Mesendoderm (in vitro differentiated cells): Measurements from ENCODE around the gene BPIFB2.

ENCODE experiments used
- DNase-seq: peaks from one replicate; pipeline ENCODE4 v3.0.0; 2013
- H2AK5ac ChIP-seq: 2 replicates; pipeline ENCODE4 v1.6.1; 2013; ENCODE audit warnings: low read length, inconsistent platforms
- H2BK120ac ChIP-seq: 2 replicates; pipeline ENCODE4 v1.6.1; 2013; ENCODE audit warnings: low read depth, mild to moderate bottlenecking, low read length, moderate library complexity, mixed read lengths
- H2BK15ac ChIP-seq: replicated peaks from 2 replicates; pipeline ENCODE4 v1.6.1; 2013; ENCODE audit warnings: low read depth, mild to moderate bottlenecking, moderate library complexity
- H2BK5ac ChIP-seq: 2 replicates; pipeline ENCODE4 v1.6.1; 2013; ENCODE audit warnings: low read length, inconsistent platforms
- H3K18ac ChIP-seq: 2 replicates; pipeline ENCODE4 v1.6.1; 2013; ENCODE audit warnings: mild to moderate bottlenecking, low read length, mixed read lengths
- H3K23ac ChIP-seq: one replicate; pipeline ENCODE4 v1.6.1; 2013; ENCODE audit warnings: low read length
- H3K27ac ChIP-seq: 2 replicates; pipeline ENCODE4 v1.5.1; 2013; ENCODE audit warnings: low read depth, mild to moderate bottlenecking, inconsistent platforms, low read length, moderate library complexity
- H3K27me3 ChIP-seq: 2 replicates; pipeline ENCODE4 v1.6.1; 2013; ENCODE audit warnings: low read length, control low read depth, mild to moderate bottlenecking, inconsistent platforms; ENCODE audit not compliant: insufficient read depth, poor library complexity
- H3K36me3 ChIP-seq: 2 replicates; pipeline ENCODE4 v1.6.1; 2013; ENCODE audit warnings: low read length, inconsistent platforms; ENCODE audit not compliant: control insufficient read depth, insufficient read depth
- H3K4ac ChIP-seq: one replicate; pipeline ENCODE4 v1.6.1; 2013; ENCODE audit warnings: low read depth, mild to moderate bottlenecking, low read length, moderate library complexity
- H3K4me1 ChIP-seq: 2 replicates; pipeline ENCODE4 v1.6.1; 2013; ENCODE audit warnings: low read depth, low read length, inconsistent platforms; ENCODE audit not compliant: control insufficient read depth
- H3K4me2 ChIP-seq: 2 replicates; pipeline ENCODE4 v1.6.1; 2013; ENCODE audit warnings: low read length
- H3K4me3 ChIP-seq: 2 replicates; pipeline ENCODE4 v1.5.1; 2013; ENCODE audit warnings: mild to moderate bottlenecking, low read length
- H3K56ac ChIP-seq: one replicate; pipeline ENCODE4 v1.6.1; 2013; ENCODE audit warnings: low read length
- H3K79me1 ChIP-seq: 2 replicates; pipeline ENCODE4 v1.6.1; 2013; ENCODE audit warnings: low read length, inconsistent platforms
- H3K79me2 ChIP-seq: 2 replicates; pipeline ENCODE4 v1.6.1; 2013; ENCODE audit warnings: mild to moderate bottlenecking, low read length; ENCODE audit not compliant: control insufficient read depth, insufficient read depth
- H3K9ac ChIP-seq: 2 replicates; pipeline ENCODE4 v1.6.1; 2013; ENCODE audit warnings: low read length, inconsistent platforms
- H4K5ac ChIP-seq: one replicate; pipeline ENCODE4 v1.6.1; 2013; ENCODE audit warnings: low read length
- H4K8ac ChIP-seq: one replicate; pipeline ENCODE4 v1.6.1; 2013; ENCODE audit warnings: low read depth, mild to moderate bottlenecking, control low read depth, low read length, moderate library complexity
- WGBS: extraction: QIAGEN DNeasy Blood & Tissue Kit; methylation state at CpG from one replicate; pipeline ENCODE4 v1.1.7; 2013; ENCODE audit warnings: low lambda C conversion rate, missing lambda C conversion rate; ENCODE audit not compliant: insufficient coverage; ENCODE audit errors: extremely low coverage; 5-methylcytosine and 5-hydroxymethylcytosine counted together

BPIFB2 gene

DNA sequence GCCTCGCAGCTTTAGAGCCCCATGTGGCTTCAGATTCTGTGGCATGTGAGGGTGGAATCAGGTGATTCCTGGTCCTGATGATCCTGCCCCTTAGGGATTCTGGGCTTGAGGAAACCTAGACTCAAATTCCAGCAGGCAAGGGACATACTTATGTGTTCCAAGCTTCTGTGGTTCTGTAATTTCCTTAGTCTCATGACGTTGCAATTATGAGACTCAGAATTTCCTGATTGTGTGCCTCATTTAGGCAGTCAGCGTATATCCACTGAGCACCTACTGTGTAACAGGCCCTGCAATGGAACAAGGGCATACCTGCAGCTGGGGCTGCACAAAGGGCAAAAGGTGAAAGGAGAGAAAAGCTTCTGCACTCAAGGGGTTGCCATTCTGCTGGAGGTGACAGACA lies 60.3 kb downstream of the BPIFB2 start:
- H4K8ac ChIP-seq = no peak overlapping the region
- DNase-seq = no peak
- no peaks in the 10 kb centered on the region for H3K27me3 ChIP-seq
- H2BK15ac ChIP-seq = no peak overlapping the region
- WGBS = no CpG with 5 or more reads among the region's 3 CpGs
- no peak overlapping the region for H2BK120ac ChIP-seq
- H3K4ac ChIP-seq = no peak overlapping the region
- H4K5ac ChIP-seq = no peak overlapping the region
- no peak overlapping the region for H3K4me2 ChIP-seq
- no peaks in the 10 kb centered on the region for H3K79me1 ChIP-seq
- no peaks in the 10 kb centered on the region for H3K36me3 ChIP-seq
- no peak overlapping the region for H3K9ac ChIP-seq
- H3K4me3 ChIP-seq = no peak overlapping the region
- H3K23ac ChIP-seq = no peak overlapping the region
- H2BK5ac ChIP-seq = no peak overlapping the region
- H2AK5ac ChIP-seq = no peak overlapping the region
- no peaks in the 10 kb centered on the region for H3K4me1 ChIP-seq
- H3K79me2 ChIP-seq = no peaks in the 10 kb centered on the region
- H3K56ac ChIP-seq = no peak overlapping the region
- no peak overlapping the region for H3K18ac ChIP-seq
- no peak overlapping the region for H3K27ac ChIP-seq

DNA sequence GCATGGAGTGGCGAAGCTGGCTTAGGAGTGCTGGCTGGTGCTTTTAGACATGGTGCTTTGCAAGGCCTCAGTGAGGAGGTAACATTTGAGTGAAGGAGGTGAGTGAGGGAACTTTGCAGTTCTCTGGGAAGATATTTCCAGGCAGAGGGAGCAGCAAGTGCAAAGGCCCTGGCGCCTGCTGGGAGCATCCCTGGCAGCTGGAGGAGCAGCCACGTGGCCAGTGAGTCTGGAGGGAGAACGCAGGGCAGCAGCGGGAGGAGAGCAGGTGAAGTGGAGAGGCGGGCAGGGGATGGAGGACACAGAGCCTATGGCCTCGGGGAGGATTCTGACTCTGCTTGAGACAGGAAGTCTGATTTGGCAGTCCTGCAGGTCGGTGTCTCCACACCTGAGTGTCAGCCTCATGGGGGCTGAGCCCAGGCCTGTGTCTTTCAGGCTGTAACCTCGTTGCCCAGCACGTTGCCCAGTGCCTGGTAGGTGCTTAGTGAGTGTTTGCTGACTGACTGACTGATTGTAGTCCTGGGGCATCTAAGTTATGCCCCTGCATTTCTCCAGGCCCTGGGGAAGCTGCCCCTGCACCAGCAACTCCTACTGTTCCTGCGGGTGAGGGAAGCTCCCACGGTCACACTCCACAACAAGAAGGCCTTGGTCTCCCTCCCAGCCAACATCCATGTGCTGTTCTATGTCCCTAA lies 60.9 kb downstream of the BPIFB2 start:
- no peak for DNase-seq
- Histone ChIP-seq H3K27me3 (no peaks in the 10 kb centered on the region), H3K56ac (no peak overlapping the region), H3K79me2 (no peaks in the 10 kb centered on the region), H3K9ac (no peak overlapping the region), H2BK15ac (no peak overlapping the region), H2BK120ac (no peak overlapping the region), H3K79me1 (no peaks in the 10 kb centered on the region), H3K18ac (no peak overlapping the region), H3K4me2 (no peak overlapping the region), H2BK5ac (no peak overlapping the region), H4K5ac (no peak overlapping the region), H3K4me1 (no peaks in the 10 kb centered on the region), H4K8ac (no peak overlapping the region), H3K36me3 (no peaks in the 10 kb centered on the region), H2AK5ac (no peak overlapping the region), H3K27ac (no peak overlapping the region), H3K4me3 (no peak overlapping the region), H3K4ac (no peak overlapping the region), H3K23ac (no peak overlapping the region)
- no CpG with 5 or more reads among the region's 12 CpGs for WGBS

DNA sequence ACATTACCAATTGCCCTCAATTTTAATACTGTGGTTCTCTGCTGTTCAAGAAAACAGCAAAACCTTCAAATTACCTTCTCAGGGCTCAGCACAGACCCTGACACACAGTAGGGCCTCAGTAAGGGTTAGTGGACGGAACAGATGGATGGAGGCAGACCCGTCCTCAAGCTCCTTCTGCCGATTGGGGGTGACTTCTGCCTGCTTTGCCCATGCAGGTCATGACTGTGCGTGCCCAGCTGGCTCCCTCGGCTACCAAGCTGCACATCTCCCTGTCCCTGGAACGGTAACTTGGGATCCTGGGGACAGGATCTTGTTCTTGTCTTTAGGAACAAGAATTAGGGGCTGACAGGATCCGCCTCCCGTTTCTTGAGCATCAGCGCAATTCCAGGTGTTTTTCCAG lies 62.2 kb downstream of the BPIFB2 start:
- H3K56ac ChIP-seq = no peak overlapping the region
- H2BK120ac ChIP-seq = no peak overlapping the region
- no peak overlapping the region for H2AK5ac ChIP-seq
- no peak overlapping the region for H3K27ac ChIP-seq
- DNase-seq = no peak
- no peaks in the 10 kb centered on the region for H3K4me1 ChIP-seq
- H3K4me2 ChIP-seq = no peak overlapping the region
- no peak overlapping the region for H2BK5ac ChIP-seq
- H3K27me3 ChIP-seq = no peaks in the 10 kb centered on the region
- no CpG with 5 or more reads among the region's 9 CpGs for WGBS
- H2BK15ac ChIP-seq = no peak overlapping the region
- H3K36me3 ChIP-seq = no peaks in the 10 kb centered on the region
- H3K79me1 ChIP-seq = no peaks in the 10 kb centered on the region
- H3K18ac ChIP-seq = no peak overlapping the region
- H3K79me2 ChIP-seq = no peaks in the 10 kb centered on the region
- H3K23ac ChIP-seq = no peak overlapping the region
- H3K4ac ChIP-seq = no peak overlapping the region
- no peak overlapping the region for H4K8ac ChIP-seq
- H3K4me3 ChIP-seq = no peak overlapping the region
- no peak overlapping the region for H3K9ac ChIP-seq
- H4K5ac ChIP-seq = no peak overlapping the region

DNA sequence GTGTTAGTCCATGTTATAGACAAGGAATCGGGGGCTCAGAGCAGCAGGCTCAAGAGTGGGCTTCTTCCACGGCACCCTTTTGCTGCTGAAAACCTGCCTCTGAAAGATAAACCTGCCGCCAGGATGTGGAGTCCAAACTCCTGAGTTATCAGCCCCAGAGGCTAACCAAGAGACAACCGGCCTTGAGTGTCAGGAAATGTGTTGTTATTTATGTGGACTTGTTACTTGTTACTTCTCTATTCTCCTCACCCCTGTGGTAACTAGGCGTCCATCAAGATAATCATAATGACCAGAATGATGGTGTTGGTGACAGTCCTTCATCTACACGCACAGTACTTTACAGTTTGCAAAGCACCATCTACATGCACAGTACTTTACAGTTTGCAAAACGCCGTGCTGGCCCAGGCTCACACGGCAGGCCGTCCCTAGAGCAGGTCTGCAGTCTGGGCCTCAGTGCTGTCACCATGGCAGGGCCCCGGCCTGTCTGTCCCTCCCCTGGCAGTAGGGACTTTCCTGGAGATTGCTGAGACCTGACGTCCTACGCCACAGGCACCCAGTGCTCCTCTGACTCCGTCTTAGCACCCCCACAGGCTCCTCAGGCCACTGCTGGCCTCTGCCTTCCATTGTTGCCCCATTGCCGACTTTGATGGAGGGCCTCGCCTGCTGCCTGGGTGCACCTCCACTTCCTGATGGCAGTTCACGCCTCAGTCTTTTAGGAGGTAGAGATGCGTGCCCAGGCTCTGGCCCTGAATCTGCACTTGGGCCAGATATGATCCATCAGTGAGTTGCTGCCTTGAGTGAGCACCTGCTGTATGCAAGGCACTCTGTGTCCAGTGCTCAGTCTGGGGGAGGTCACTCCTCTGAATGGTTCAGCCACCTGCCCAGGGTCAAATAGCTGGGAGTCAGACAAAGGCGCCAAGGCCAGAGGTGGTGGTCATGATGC lies 62.9 kb downstream of the BPIFB2 start:
- Histone ChIP-seq H3K79me1 (no peaks in the 10 kb centered on the region), H3K36me3 (no peaks in the 10 kb centered on the region), H2BK5ac (no peak overlapping the region), H2AK5ac (no peak overlapping the region), H2BK15ac (no peak overlapping the region), H4K8ac (no peak overlapping the region), H3K23ac (no peak overlapping the region), H3K18ac (no peak overlapping the region), H3K4me1 (no peaks in the 10 kb centered on the region), H3K4me3 (no peak overlapping the region), H2BK120ac (no peak overlapping the region), H3K9ac (no peak overlapping the region), H3K4me2 (no peak overlapping the region), H3K79me2 (no peaks in the 10 kb centered on the region), H4K5ac (no peak overlapping the region), H3K56ac (peak overlapping the region; percentile 6), H3K27me3 (no peaks in the 10 kb centered on the region), H3K4ac (no peak overlapping the region), H3K27ac (no peak overlapping the region)
- WGBS = no CpG with 5 or more reads among the region's 19 CpGs
- no peak for DNase-seq

DNA sequence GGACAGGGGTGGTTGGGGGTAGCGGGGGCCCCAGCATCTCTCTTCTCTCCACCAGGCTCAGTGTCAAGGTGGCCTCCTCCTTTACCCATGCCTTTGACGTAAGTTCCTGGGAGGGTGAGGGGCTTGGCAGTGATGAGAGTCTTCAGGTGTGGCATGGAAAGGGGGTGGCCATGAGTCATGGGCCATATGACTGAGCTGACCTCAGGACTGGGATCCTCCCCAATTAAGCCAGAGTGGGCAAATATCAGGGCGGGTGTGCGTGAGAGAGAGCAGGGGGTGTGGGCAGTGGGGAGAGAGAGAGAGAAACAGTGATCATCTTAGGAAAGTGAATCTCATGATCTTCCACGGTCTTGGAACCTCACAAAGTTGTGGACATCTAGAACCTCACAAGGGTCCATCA lies 63.7 kb downstream of the BPIFB2 start:
- no peak overlapping the region for H2AK5ac ChIP-seq
- no peak overlapping the region for H4K5ac ChIP-seq
- H3K79me1 ChIP-seq = no peaks in the 10 kb centered on the region
- no peak overlapping the region for H3K56ac ChIP-seq
- no peak overlapping the region for H2BK15ac ChIP-seq
- H3K36me3 ChIP-seq = no peaks in the 10 kb centered on the region
- H3K9ac ChIP-seq = no peak overlapping the region
- H3K4me3 ChIP-seq = no peak overlapping the region
- no peak overlapping the region for H3K18ac ChIP-seq
- H3K4me1 ChIP-seq = no peaks in the 10 kb centered on the region
- no peak overlapping the region for H4K8ac ChIP-seq
- no peak for DNase-seq
- H3K27me3 ChIP-seq = no peaks in the 10 kb centered on the region
- no peaks in the 10 kb centered on the region for H3K79me2 ChIP-seq
- H3K4me2 ChIP-seq = no peak overlapping the region
- WGBS = no CpG with 5 or more reads among the region's 5 CpGs
- no peak overlapping the region for H2BK5ac ChIP-seq
- no peak overlapping the region for H2BK120ac ChIP-seq
- H3K23ac ChIP-seq = no peak overlapping the region
- no peak overlapping the region for H3K4ac ChIP-seq
- H3K27ac ChIP-seq = no peak overlapping the region
